ENCODE measurements around the gene LRP5.

LRP5 gene

GRCh38 chr11:68423481-68423880 lies 111.1 kb downstream of the LRP5 start:
- H2BK15ac ChIP-seq (ENCODE audit: low read length) = no peak overlapping the region
- H3K79me1 ChIP-seq (ENCODE audit: low read depth, low read length) = peaks cover 3% of the 10 kb centered on the region
- no peak overlapping the region for H3K23ac ChIP-seq (ENCODE audit: low read depth, low read length, poor library complexity)
- no peak overlapping the region for H3K4me3 ChIP-seq (ENCODE audit: low read length in 2 of 2)
- no peaks in the 10 kb centered on the region for H3K27me3 ChIP-seq (ENCODE audit: control insufficient read depth in 3 of 3, insufficient read depth in 3 of 3, low read depth in 1 of 3, low read length in 3 of 3)
- H2BK5ac ChIP-seq (ENCODE audit: low read length) = no peak overlapping the region
- H3K4me2 ChIP-seq (ENCODE audit: insufficient read depth, low read length, poor library complexity, severe bottlenecking) = no peak overlapping the region
- H3K9me3 ChIP-seq (replicated peaks in 1 of 2; ENCODE audit: control insufficient read depth in 2 of 2, insufficient read depth in 1 of 2, low read depth in 1 of 2, low read length in 2 of 2) = peaks cover 5 to 6% of the 10 kb centered on the region in 2 donors
- H3K36me3 ChIP-seq (replicated peaks in 1 of 2; ENCODE audit: control insufficient read depth in 2 of 2, insufficient read depth in 2 of 2, low read length in 2 of 2) = peaks cover 39 to 71% of the 10 kb centered on the region in 2 donors
- no peak overlapping the region for H2AFZ ChIP-seq (ENCODE audit: low read length)
- no peaks in the 10 kb centered on the region for H3K4me1 ChIP-seq (ENCODE audit: control insufficient read depth in 2 of 2, insufficient read depth in 1 of 2, low read depth in 1 of 2, low read length in 2 of 2)
- no peak overlapping the region for H3K4ac ChIP-seq (ENCODE audit: low read length)
- H3K27ac ChIP-seq (replicated peaks; ENCODE audit: low read length) = no peak overlapping the region
- DNase-seq (ENCODE audit: low spot score) = no peak
- no peak overlapping the region for H2BK120ac ChIP-seq (ENCODE audit: low read depth, low read length)
- H2BK12ac ChIP-seq (ENCODE audit: low read length) = no peak overlapping the region
- H2AK5ac ChIP-seq (ENCODE audit: low read depth, low read length) = no peak overlapping the region
- no peak overlapping the region for H3K9ac ChIP-seq (ENCODE audit: low read depth, low read length, poor library complexity)
- H3K14ac ChIP-seq (ENCODE audit: low read length) = no peak overlapping the region
- no peak overlapping the region for H4K8ac ChIP-seq (ENCODE audit: low read depth, low read length)
- no peak overlapping the region for H3K18ac ChIP-seq (ENCODE audit: low read length)
- WGBS, 2 donors (ENCODE audit: extremely low coverage in 2 of 2, insufficient read length in 2 of 2, insufficient replicate concordance in 1 of 2) = no CpG with 5 or more reads among the region's 21 CpGs
- no peak overlapping the region for H4K91ac ChIP-seq (ENCODE audit: low read depth, low read length, poor library complexity)

DNA sequence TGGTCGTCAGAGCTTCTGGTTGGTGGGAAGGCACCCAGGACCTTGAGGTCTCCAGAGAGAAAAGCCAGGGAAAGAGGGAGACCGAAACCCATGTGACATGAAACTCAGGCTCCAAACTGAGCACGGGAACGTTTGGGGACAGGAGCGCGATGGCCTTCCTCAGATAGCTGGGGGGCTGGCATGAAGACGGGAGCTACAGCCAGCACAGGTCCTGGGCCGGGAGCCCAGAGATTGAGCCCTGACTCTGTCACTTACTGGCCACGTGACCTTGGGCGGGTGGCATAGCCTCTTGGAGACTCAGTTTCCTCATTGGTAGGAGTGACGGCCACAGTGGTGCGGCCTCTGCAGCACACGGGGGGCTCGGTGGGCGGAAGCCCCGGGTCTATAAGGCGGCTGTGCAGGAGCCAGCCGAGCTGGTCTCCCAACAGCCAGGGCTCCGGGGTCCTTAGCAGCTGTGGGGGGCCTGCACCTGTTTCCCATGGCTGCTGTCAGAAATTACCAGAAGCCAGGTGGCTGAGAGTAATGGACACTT lies 111.8 kb downstream of the LRP5 start:
- no peak overlapping the region for H2BK15ac ChIP-seq (ENCODE audit: low read length)
- WGBS, 2 donors (ENCODE audit: extremely low coverage in 2 of 2, insufficient read length in 2 of 2, insufficient replicate concordance in 1 of 2) = no CpG with 5 or more reads among the region's 19 CpGs
- H4K91ac ChIP-seq (ENCODE audit: low read depth, low read length, poor library complexity) = no peak overlapping the region
- no peak overlapping the region for H2BK12ac ChIP-seq (ENCODE audit: low read length)
- no peak overlapping the region for H3K23ac ChIP-seq (ENCODE audit: low read depth, low read length, poor library complexity)
- no peak overlapping the region for H3K18ac ChIP-seq (ENCODE audit: low read length)
- no peaks in the 10 kb centered on the region for H3K4me1 ChIP-seq (ENCODE audit: control insufficient read depth in 2 of 2, insufficient read depth in 1 of 2, low read depth in 1 of 2, low read length in 2 of 2)
- no peak for DNase-seq (ENCODE audit: low spot score)
- no peak overlapping the region for H2AFZ ChIP-seq (ENCODE audit: low read length)
- no peak overlapping the region for H3K9ac ChIP-seq (ENCODE audit: low read depth, low read length, poor library complexity)
- peaks cover 8 to 9% of the 10 kb centered on the region in 2 donors for H3K9me3 ChIP-seq (replicated peaks in 1 of 2; ENCODE audit: control insufficient read depth in 2 of 2, insufficient read depth in 1 of 2, low read depth in 1 of 2, low read length in 2 of 2)
- H3K4ac ChIP-seq (ENCODE audit: low read length) = no peak overlapping the region
- H3K4me3 ChIP-seq (ENCODE audit: low read length in 2 of 2) = no peak overlapping the region
- no peak overlapping the region for H2AK5ac ChIP-seq (ENCODE audit: low read depth, low read length)
- H3K4me2 ChIP-seq (ENCODE audit: insufficient read depth, low read length, poor library complexity, severe bottlenecking) = no peak overlapping the region
- peaks cover 41 to 69% of the 10 kb centered on the region in 2 donors for H3K36me3 ChIP-seq (replicated peaks in 1 of 2; ENCODE audit: control insufficient read depth in 2 of 2, insufficient read depth in 2 of 2, low read length in 2 of 2)
- no peak overlapping the region for H2BK5ac ChIP-seq (ENCODE audit: low read length)
- H4K8ac ChIP-seq (ENCODE audit: low read depth, low read length) = no peak overlapping the region
- no peak overlapping the region for H3K14ac ChIP-seq (ENCODE audit: low read length)
- H2BK120ac ChIP-seq (ENCODE audit: low read depth, low read length) = no peak overlapping the region
- no peak overlapping the region for H3K27ac ChIP-seq (replicated peaks; ENCODE audit: low read length)
- H3K27me3 ChIP-seq (ENCODE audit: control insufficient read depth in 3 of 3, insufficient read depth in 3 of 3, low read depth in 1 of 3, low read length in 3 of 3) = no peaks in the 10 kb centered on the region
- H3K79me1 ChIP-seq (ENCODE audit: low read depth, low read length) = peaks cover 3% of the 10 kb centered on the region

DNA sequence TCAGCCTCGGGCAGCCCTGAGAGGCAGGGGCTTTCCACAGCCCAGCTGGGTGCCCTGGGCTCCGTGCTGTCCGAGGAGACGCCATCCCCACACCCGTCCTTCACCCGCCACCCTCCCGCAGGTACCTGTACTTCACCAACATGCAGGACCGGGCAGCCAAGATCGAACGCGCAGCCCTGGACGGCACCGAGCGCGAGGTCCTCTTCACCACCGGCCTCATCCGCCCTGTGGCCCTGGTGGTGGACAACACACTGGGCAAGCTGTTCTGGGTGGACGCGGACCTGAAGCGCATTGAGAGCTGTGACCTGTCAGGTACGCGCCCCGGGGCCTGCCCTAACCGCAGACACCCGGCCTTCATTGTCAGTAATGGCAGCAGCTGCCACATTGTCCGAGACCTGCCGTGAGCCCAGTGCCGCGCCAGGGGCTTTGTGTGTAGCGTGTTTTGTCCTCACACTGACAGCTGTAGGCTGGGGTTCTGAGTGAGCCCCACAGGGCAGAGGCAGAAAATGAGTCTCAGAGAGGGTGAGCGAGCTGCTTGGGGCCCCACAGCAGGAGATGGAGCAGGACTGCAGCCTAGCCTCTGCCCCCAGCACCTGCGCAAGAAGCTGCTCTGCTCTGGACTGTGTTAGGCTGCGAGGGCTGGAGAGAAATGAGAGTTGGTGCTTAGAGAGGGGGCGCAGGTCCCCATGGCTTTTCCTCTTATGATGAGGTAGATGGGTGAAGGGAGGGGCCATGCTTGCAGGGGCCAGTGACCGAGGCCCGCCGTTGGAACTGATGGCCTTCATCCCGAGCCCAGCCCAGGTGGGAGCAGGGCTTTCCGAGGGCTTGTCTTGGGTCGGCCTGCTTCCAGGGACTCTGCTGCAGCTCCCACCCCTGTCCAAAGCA lies 112.8 kb downstream of the LRP5 start:
- H3K36me3 ChIP-seq (replicated peaks in 1 of 2; ENCODE audit: control insufficient read depth in 2 of 2, insufficient read depth in 2 of 2, low read length in 2 of 2) = peaks cover 41 to 71% of the 10 kb centered on the region in 2 donors
- WGBS, 2 donors (ENCODE audit: extremely low coverage in 2 of 2, insufficient read length in 2 of 2, insufficient replicate concordance in 1 of 2) = no CpG with 5 or more reads among the region's 40 CpGs

GRCh38 chr11:68425866-68426380 lies 113.5 kb downstream of the LRP5 start:
- no peak overlapping the region for H2BK5ac ChIP-seq (ENCODE audit: low read length)
- H2AFZ ChIP-seq (ENCODE audit: low read length) = no peak overlapping the region
- peak overlapping the region; percentile 89 for H3K14ac ChIP-seq (ENCODE audit: low read length)
- no peak for DNase-seq (ENCODE audit: low spot score)
- no peak overlapping the region for H3K4me3 ChIP-seq (ENCODE audit: low read length in 2 of 2)
- peaks cover 43 to 72% of the 10 kb centered on the region in 2 donors for H3K36me3 ChIP-seq (replicated peaks in 1 of 2; ENCODE audit: control insufficient read depth in 2 of 2, insufficient read depth in 2 of 2, low read length in 2 of 2)
- no peak overlapping the region for H2BK120ac ChIP-seq (ENCODE audit: low read depth, low read length)
- peaks cover 3% of the 10 kb centered on the region for H3K79me1 ChIP-seq (ENCODE audit: low read depth, low read length)
- no peak overlapping the region for H4K8ac ChIP-seq (ENCODE audit: low read depth, low read length)
- no peak overlapping the region for H3K9ac ChIP-seq (ENCODE audit: low read depth, low read length, poor library complexity)
- no CpG with 5 or more reads among the region's 21 CpGs for WGBS, 2 donors (ENCODE audit: extremely low coverage in 2 of 2, insufficient read length in 2 of 2, insufficient replicate concordance in 1 of 2)
- no peaks in the 10 kb centered on the region for H3K27me3 ChIP-seq (ENCODE audit: control insufficient read depth in 3 of 3, insufficient read depth in 3 of 3, low read depth in 1 of 3, low read length in 3 of 3)
- H3K9me3 ChIP-seq (replicated peaks in 1 of 2; ENCODE audit: control insufficient read depth in 2 of 2, insufficient read depth in 1 of 2, low read depth in 1 of 2, low read length in 2 of 2) = peaks cover 14 to 18% of the 10 kb centered on the region in 2 donors
- no peaks in the 10 kb centered on the region for H3K4me1 ChIP-seq (ENCODE audit: control insufficient read depth in 2 of 2, insufficient read depth in 1 of 2, low read depth in 1 of 2, low read length in 2 of 2)
- no peak overlapping the region for H3K27ac ChIP-seq (replicated peaks; ENCODE audit: low read length)
- no peak overlapping the region for H3K23ac ChIP-seq (ENCODE audit: low read depth, low read length, poor library complexity)
- H3K4me2 ChIP-seq (ENCODE audit: insufficient read depth, low read length, poor library complexity, severe bottlenecking) = no peak overlapping the region
- H4K91ac ChIP-seq (ENCODE audit: low read depth, low read length, poor library complexity) = no peak overlapping the region
- H2BK12ac ChIP-seq (ENCODE audit: low read length) = no peak overlapping the region
- H3K18ac ChIP-seq (ENCODE audit: low read length) = no peak overlapping the region
- H2BK15ac ChIP-seq (ENCODE audit: low read length) = no peak overlapping the region
- H3K4ac ChIP-seq (ENCODE audit: low read length) = no peak overlapping the region
- no peak overlapping the region for H2AK5ac ChIP-seq (ENCODE audit: low read depth, low read length)

More for the DNA sequence above, 112.8 kb downstream of the LRP5 start:
- H4K8ac ChIP-seq (ENCODE audit: low read depth, low read length) = no peak overlapping the region
- H2BK5ac ChIP-seq (ENCODE audit: low read length) = no peak overlapping the region
- peak overlapping the region; percentile 6 for H3K14ac ChIP-seq (ENCODE audit: low read length)
- no peak overlapping the region for H2BK12ac ChIP-seq (ENCODE audit: low read length)
- H3K9me3 ChIP-seq (replicated peaks in 1 of 2; ENCODE audit: control insufficient read depth in 2 of 2, insufficient read depth in 1 of 2, low read depth in 1 of 2, low read length in 2 of 2) = peaks cover 14 to 18% of the 10 kb centered on the region in 2 donors
- H3K4me2 ChIP-seq (ENCODE audit: insufficient read depth, low read length, poor library complexity, severe bottlenecking) = no peak overlapping the region
- H4K91ac ChIP-seq (ENCODE audit: low read depth, low read length, poor library complexity) = no peak overlapping the region
- no peak overlapping the region for H3K27ac ChIP-seq (replicated peaks; ENCODE audit: low read length)
- peak overlapping the region; percentile 57 for H3K18ac ChIP-seq (ENCODE audit: low read length)
- H2AK5ac ChIP-seq (ENCODE audit: low read depth, low read length) = no peak overlapping the region
- no peak overlapping the region for H3K4me3 ChIP-seq (ENCODE audit: low read length in 2 of 2)
- H2BK15ac ChIP-seq (ENCODE audit: low read length) = no peak overlapping the region
- no peaks in the 10 kb centered on the region for H3K27me3 ChIP-seq (ENCODE audit: control insufficient read depth in 3 of 3, insufficient read depth in 3 of 3, low read depth in 1 of 3, low read length in 3 of 3)
- DNase-seq (ENCODE audit: low spot score) = no peak
- H2AFZ ChIP-seq (ENCODE audit: low read length) = no peak overlapping the region
- H2BK120ac ChIP-seq (ENCODE audit: low read depth, low read length) = no peak overlapping the region
- H3K4me1 ChIP-seq (ENCODE audit: control insufficient read depth in 2 of 2, insufficient read depth in 1 of 2, low read depth in 1 of 2, low read length in 2 of 2) = no peaks in the 10 kb centered on the region
- peak overlapping the region; percentile 65 for H3K23ac ChIP-seq (ENCODE audit: low read depth, low read length, poor library complexity)
- H3K79me1 ChIP-seq (ENCODE audit: low read depth, low read length) = peaks cover 3% of the 10 kb centered on the region
- H3K9ac ChIP-seq (ENCODE audit: low read depth, low read length, poor library complexity) = peak overlapping the region; percentile 50
- no peak overlapping the region for H3K4ac ChIP-seq (ENCODE audit: low read length)

All from neuronal stem cell (in vitro differentiated cells).